Esophagus muscularis mucosa (tissue), 3 donors: ENCODE measurements around the gene JPH3.

ENCODE experiments used
- POLR2A ChIP-seq: fragments of 450-650 bp; IDR thresholded peaks from one replicate; pipeline ENCODE4 v1.6.1; 2017; ENCODE audit warnings: antibody characterized with exemption, moderate library complexity, mild to moderate bottlenecking, low read depth
- POLR2AphosphoS5 ChIP-seq, 2 donors: sonication (generic); formaldehyde crosslinking; IDR thresholded peaks; one replicate each; pipeline ENCODE4 v1.6.1; 2017; ENCODE audit warnings: antibody characterized with exemption in 2 of 2
- TF ChIP-seq, protein P1 (sequence below), 3 experiments: fragments of 200-600 bp in 2 of 3; fragments of 450-650 bp in 1 of 3; sonication (generic) in 2 of 3; IDR thresholded peaks; one replicate each; pipeline ENCODE4 v1.5.1; 2017 to 2019; ENCODE audit warnings: antibody characterized with exemption in 3 of 3, mild to moderate bottlenecking in 2 of 3, moderate library complexity in 1 of 3

DNA sequence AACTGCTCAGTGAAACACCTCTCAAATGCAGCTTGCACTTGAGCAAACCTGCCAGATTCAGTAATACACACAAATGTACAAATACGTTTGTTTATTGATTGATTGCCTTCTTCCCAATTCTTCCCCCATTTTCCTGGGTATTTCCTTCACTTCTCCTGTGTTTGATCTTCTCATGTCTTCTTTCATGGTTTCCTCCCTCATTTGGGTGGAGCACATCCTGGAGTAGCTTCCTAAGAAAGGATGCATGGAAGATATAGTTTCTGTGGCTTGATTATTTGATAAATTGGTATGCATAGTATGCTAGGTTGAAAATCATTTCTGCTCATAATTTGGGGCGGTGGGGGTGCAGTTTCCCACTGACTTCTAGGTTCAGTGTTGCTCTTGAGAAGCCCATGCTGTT, 28.8 kb downstream of the JPH3 start:
- TF ChIP-seq POLR2AphosphoS5 (IDR thresholded peaks at IDR 0.05): no peak
- TF ChIP-seq, protein P1, sequence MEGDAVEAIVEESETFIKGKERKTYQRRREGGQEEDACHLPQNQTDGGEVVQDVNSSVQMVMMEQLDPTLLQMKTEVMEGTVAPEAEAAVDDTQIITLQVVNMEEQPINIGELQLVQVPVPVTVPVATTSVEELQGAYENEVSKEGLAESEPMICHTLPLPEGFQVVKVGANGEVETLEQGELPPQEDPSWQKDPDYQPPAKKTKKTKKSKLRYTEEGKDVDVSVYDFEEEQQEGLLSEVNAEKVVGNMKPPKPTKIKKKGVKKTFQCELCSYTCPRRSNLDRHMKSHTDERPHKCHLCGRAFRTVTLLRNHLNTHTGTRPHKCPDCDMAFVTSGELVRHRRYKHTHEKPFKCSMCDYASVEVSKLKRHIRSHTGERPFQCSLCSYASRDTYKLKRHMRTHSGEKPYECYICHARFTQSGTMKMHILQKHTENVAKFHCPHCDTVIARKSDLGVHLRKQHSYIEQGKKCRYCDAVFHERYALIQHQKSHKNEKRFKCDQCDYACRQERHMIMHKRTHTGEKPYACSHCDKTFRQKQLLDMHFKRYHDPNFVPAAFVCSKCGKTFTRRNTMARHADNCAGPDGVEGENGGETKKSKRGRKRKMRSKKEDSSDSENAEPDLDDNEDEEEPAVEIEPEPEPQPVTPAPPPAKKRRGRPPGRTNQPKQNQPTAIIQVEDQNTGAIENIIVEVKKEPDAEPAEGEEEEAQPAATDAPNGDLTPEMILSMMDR (IDR thresholded peaks at IDR 0.05): no peak
- TF ChIP-seq POLR2A: no peak
